Activated naive CD8-positive, alpha-beta T cell (primary cell): ENCODE results near the gene GNL3.
"Not testable (repeated sequence)": the region's sequence is repeated elsewhere in the genome, so short reads cannot be mapped to it uniquely, and the experiment has no call there.

ENCODE experiments used
- H3K27ac Mint-ChIP-seq: one replicate; pipeline ENCODE4 v1.8.0; 2021; ENCODE audit warnings: mixed read lengths
- H3K27me3 Mint-ChIP-seq: one replicate; pipeline ENCODE4 v1.8.0; 2021; ENCODE audit warnings: mixed read lengths
- H3K36me3 Mint-ChIP-seq: one replicate; pipeline ENCODE4 v1.8.0; 2021; ENCODE audit warnings: mixed read lengths
- H3K4me1 Mint-ChIP-seq: one replicate; pipeline ENCODE4 v1.8.0; 2021; ENCODE audit warnings: low read depth, mixed read lengths
- H3K4me3 Mint-ChIP-seq: one replicate; pipeline ENCODE4 v1.8.0; 2021; ENCODE audit warnings: mild to moderate bottlenecking, mixed read lengths
- H3K9me3 Mint-ChIP-seq: one replicate; pipeline ENCODE4 v1.8.0; 2021; ENCODE audit warnings: low read depth, mixed read lengths

Gene GNL3

GRCh38 chr3:52723935-52724334 lies 38.1 kb downstream of the GNL3 start:
- Mint-ChIP-seq H3K27ac (no peak overlapping the region), H3K4me1 (peaks cover 27% of the 10 kb centered on the region), H3K9me3 (no peaks in the 10 kb centered on the region), H3K36me3 (peaks cover 10% of the 10 kb centered on the region), H3K27me3 (no peaks in the 10 kb centered on the region), H3K4me3 (no peak overlapping the region)

DNA sequence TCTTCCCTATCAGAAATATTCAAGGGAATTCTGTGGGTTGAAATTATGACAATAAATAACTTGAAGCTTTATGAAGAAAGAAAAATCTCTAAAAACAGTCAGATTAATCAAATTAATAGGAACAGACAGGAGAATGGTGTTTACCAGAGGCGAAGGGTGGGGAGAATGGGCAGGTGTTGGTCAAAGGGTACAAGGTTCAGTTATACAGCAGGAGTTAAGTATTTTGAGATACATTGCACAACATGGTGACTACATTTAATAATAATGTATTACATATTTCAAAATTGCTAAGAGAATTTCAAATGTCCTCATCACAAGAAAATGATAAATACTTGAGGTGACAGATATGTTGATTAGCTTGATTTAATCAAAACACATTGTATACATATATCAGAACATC lies 38.7 kb downstream of the GNL3 start:
- Mint-ChIP-seq H3K36me3 (peaks cover 12% of the 10 kb centered on the region), H3K27me3 (no peaks in the 10 kb centered on the region), H3K9me3 (no peaks in the 10 kb centered on the region), H3K27ac (no peak overlapping the region), H3K4me3 (no peak overlapping the region), H3K4me1 (peaks cover 27% of the 10 kb centered on the region)

DNA sequence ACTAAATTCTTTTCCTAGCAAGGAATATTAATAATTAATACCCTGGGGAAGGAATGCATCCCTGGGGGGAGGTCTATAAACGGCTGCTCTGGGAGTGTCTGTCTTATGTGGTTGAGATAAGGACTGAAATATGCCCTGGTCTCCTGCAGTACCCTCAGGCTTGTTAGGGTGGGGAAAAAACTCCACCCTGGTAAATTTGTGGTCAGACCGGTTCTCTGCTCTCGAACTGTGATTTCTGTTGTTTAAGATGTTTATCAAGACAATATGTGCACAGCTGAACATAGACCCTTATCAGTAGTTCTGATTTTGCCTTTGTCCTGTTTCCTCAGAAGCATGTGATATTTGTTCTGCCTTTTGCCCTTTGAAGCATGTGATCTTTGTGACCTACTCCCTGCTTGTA lies 42.9 kb downstream of the GNL3 start:
- Mint-ChIP-seq H3K36me3 (peaks cover 39% of the 10 kb centered on the region), H3K9me3 (peaks cover 11% of the 10 kb centered on the region)
- H3K4me3 Mint-ChIP-seq, H3K27me3 Mint-ChIP-seq, H3K27ac Mint-ChIP-seq, H3K4me1 Mint-ChIP-seq: not testable (repeated sequence)

GRCh38 chr3:52730681-52731080 lies 44.8 kb downstream of the GNL3 start:
- H3K27ac Mint-ChIP-seq: no peak overlapping the region
- no peaks in the 10 kb centered on the region for H3K27me3 Mint-ChIP-seq
- H3K4me1 Mint-ChIP-seq: peaks cover 7% of the 10 kb centered on the region
- H3K9me3 Mint-ChIP-seq: peaks cover 11% of the 10 kb centered on the region
- peaks cover 46% of the 10 kb centered on the region for H3K36me3 Mint-ChIP-seq
- H3K4me3 Mint-ChIP-seq: no peak overlapping the region

DNA sequence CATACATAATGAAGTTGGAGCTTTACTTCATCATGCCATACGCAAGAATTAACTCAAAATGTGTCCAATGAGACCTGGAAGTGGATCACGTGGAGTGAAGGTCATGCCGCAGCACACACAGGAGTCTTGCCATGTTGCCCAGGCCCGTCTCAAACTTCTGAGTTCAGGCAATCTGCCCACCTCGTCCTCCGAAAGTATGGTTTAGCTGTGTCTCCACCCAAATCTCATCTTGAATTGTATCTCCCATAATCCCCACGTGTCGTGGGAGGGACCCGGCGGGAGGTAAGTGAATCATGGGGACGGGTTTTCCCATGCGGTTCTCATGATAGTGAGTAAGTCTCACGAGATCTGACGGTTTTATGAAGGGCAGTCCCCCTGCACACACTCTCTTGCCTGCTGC lies 45.8 kb downstream of the GNL3 start:
- peaks cover 11% of the 10 kb centered on the region for H3K9me3 Mint-ChIP-seq

GRCh38 chr3:52733256-52733891 lies 47.5 kb downstream of the GNL3 start:
- peaks cover 46% of the 10 kb centered on the region for H3K36me3 Mint-ChIP-seq
- peaks cover 11% of the 10 kb centered on the region for H3K9me3 Mint-ChIP-seq
- no peaks in the 10 kb centered on the region for H3K27me3 Mint-ChIP-seq
- H3K4me1 Mint-ChIP-seq: peaks cover 7% of the 10 kb centered on the region
- no peak overlapping the region for H3K4me3 Mint-ChIP-seq
- no peak overlapping the region for H3K27ac Mint-ChIP-seq

More for the DNA sequence above, 45.8 kb downstream of the GNL3 start:
- peaks cover 49% of the 10 kb centered on the region for H3K36me3 Mint-ChIP-seq
- no peaks in the 10 kb centered on the region for H3K27me3 Mint-ChIP-seq
- peaks cover 7% of the 10 kb centered on the region for H3K4me1 Mint-ChIP-seq
- no peak overlapping the region for H3K27ac Mint-ChIP-seq
- H3K4me3 Mint-ChIP-seq: no peak overlapping the region

GRCh38 chr3:52739730-52740129 lies 53.9 kb downstream of the GNL3 start:
- H3K36me3 Mint-ChIP-seq: peaks cover 19% of the 10 kb centered on the region
- no peaks in the 10 kb centered on the region for H3K9me3 Mint-ChIP-seq
- H3K27ac Mint-ChIP-seq: no peak overlapping the region
- H3K4me3 Mint-ChIP-seq: no peak overlapping the region
- H3K27me3 Mint-ChIP-seq: no peaks in the 10 kb centered on the region
- H3K4me1 Mint-ChIP-seq: no peaks in the 10 kb centered on the region

- Mint-ChIP-seq H3K27ac (no peak overlapping the region), H3K36me3 (peaks cover 11% of the 10 kb centered on the region), H3K4me3 (no peak overlapping the region), H3K4me1 (no peaks in the 10 kb centered on the region), H3K9me3 (no peaks in the 10 kb centered on the region), H3K27me3 (no peaks in the 10 kb centered on the region)
Observed at GRCh38 chr3:52742418-52743041, 56.7 kb downstream of the GNL3 start.

DNA sequence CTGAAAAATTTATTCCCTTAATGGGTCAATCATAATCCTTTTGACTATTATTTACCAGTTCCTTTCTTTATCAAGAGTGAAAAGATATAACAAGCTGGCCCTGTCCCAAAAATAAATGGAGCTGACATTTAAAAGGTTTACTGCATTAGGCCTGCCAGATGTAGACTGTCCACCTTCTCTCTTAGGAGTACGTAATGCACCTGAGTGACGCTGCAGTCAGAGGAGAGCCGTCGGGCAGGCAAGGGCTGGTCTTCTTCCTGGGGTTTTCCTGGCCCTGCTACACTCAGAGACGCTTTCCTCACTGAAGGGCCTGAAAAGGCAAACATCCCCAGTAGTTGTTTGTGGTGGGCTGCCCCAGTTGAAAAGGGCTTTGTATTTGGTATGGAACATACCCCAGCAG lies 57.3 kb downstream of the GNL3 start:
- peaks cover 11% of the 10 kb centered on the region for H3K36me3 Mint-ChIP-seq
- H3K27me3 Mint-ChIP-seq: no peaks in the 10 kb centered on the region
- no peak overlapping the region for H3K27ac Mint-ChIP-seq
- no peak overlapping the region for H3K4me3 Mint-ChIP-seq
- H3K4me1 Mint-ChIP-seq: no peaks in the 10 kb centered on the region
- no peaks in the 10 kb centered on the region for H3K9me3 Mint-ChIP-seq

- H3K27ac Mint-ChIP-seq: no peak overlapping the region
- H3K9me3 Mint-ChIP-seq: no peaks in the 10 kb centered on the region
- no peaks in the 10 kb centered on the region for H3K4me1 Mint-ChIP-seq
- peaks cover 15% of the 10 kb centered on the region for H3K36me3 Mint-ChIP-seq
- H3K4me3 Mint-ChIP-seq: no peak overlapping the region
- H3K27me3 Mint-ChIP-seq: no peaks in the 10 kb centered on the region
Observed at GRCh38 chr3:52743721-52744120, 57.9 kb downstream of the GNL3 start.
